ENCODE data around the gene ADAMTS6. TPM values are rescaled to one million over a fixed set of nuclear protein-coding genes. Genes with fewer than 3 reads are reported as not detected.

ADAMTS6 gene
- total RNA-seq, 1 donor from 2014 or later, result 0.88 TPM

DNA sequence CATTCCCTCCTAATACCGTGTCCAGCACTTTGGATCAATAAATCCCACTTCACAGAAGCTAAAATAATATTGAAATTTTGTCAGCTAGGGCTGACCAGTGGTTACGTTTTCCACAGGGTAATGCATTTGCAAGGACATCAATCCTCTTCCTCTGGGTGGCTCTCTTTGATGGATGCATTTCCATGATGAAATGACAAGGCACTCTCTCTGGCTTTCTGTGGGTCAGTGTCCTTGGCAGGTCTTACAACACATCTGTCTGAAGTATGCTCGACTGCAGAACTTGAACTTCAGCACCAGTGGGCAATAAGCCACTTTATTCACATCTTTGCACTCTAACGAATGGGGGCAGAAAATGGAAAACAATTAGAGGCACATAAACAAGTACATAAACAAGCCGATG, 330.1 kb downstream of the ADAMTS6 start:
- intact Hi-C loops (cut with micrococcal nuclease), result no loop called here

DNA sequence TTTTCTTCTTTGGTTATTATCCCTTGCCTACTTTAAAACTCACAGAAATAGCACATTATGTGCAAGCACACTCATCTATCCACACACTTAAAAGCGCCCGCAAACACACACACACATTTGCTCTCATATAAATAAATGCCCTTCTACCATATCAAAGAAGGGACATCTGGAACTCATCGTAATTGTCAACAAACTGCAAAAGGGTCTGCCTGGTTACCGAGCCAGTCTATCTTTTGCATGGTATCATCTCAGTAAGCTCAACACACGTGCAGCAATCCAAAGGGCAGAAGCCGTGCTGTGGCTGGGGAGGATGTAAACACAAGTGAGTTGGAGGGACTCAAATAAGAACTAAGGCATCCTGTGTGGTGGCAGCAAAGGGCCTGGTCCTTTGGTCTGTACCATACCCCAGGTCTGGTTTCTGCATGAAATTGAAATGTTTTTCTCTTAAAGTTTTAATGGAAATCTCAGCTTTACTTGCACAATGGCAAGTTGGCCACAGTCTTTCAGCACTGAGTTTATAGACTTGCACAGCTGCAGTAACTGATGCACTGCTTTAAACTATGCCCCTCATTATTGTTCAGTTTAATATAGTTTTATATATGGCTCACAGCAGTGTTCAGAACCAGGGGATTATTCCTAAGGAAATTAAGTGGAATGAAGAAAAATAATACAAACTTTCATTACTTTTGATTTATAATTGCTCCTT, 331.0 kb downstream of the ADAMTS6 start:
- intact Hi-C loops (cut with micrococcal nuclease), result no loop called here

DNA sequence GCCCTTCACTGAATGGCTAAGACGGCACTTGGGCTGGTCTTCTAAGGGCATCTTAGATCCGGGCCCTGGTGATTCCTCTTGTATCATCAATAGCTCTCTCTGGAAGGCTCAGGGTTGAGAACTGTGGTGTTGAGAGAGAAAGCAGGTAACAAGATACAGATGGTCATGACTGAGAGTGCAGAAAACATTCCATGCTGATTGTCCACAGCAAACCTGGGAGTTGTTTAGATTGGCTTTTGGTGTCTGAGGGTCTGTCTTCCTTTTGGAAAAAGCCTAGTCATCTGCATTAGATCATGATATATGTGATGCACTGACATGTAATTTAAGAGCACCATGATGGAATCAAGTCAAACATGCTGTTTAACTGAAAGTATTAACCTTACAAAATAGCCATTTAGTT, 331.9 kb downstream of the ADAMTS6 start:
- intact Hi-C loops (cut with micrococcal nuclease), result no loop called here

DNA sequence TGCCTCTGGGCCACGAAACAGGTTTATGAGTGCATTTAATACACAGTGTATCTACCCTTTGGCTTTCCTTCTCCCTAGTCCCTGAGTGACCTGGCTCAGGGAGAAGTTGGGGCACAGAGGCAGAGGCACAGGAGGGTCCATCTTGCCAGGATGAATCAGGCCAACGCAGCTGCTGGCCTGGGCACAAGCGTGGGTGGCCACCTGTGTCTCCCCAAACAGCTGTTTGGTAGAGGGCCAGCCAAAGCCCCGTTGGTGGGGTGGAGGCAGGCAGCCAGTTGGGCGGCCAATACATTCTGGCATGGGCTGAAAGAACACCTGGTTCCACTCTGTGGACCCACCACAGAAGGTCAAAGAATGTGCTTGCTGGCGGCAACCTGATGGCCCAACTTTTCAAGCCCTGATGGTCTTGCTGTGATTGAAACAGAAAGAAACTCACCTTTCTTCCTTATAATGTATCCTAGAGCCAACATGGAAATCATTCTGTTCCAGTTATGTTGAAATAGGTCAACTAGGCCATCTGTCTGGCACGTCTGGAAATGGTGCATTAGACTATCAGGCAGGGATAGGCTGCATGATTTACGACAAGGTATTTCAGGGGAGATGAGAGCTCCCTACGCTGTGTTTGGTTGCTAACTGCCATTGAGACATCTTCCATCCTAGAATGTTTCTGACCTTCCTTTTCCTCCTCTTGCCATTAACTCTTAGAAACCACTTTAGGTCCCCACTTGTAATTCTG, 337.4 kb downstream of the ADAMTS6 start:
- intact Hi-C loops (cut with micrococcal nuclease), result no loop called here

DNA sequence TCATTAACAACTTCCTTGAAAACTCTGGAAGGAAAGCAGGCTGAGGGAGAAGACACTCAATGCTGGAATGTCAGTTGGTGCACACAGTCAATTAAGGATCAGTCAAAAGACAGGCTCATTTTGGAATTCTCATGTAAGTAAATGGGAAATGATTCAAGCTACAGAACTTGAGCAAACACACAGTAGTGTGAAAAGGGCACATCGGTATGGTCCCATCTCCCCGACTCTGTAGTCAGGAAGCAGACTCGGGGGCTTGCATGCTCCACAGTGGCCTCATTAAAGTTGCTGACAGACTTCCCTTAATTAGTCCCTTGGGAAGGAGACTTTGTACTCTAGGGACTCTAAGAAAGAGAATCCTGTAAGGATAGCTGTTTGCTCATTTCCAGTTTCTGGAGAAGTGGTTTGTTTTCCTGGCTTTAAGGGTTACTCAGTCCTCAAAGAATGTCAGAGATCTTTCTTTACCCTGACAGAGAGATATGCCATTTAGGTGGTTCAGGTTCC, 339.2 kb downstream of the ADAMTS6 start:
- intact Hi-C loops (cut with micrococcal nuclease), result no loop called here

DNA sequence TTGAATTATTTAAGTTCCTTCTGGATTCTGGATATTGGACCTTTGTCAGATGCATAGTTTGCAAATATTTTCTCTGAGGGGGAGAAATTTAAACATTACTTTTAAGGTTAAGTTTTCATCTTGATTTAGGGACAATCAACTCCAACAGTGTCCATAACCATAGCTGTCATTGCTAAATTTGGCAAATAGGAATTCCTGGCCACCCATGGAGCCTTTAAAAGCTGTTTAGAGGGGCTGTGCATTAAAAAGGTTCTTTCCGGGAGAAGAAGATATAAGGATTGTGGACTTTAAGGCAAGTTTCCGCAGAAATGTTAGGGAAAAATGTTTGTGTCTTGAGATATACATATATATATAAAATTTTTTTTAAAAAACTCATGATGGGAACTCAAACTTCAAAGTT, 339.7 kb downstream of the ADAMTS6 start:
- intact Hi-C loops (cut with micrococcal nuclease), result no loop called here

DNA sequence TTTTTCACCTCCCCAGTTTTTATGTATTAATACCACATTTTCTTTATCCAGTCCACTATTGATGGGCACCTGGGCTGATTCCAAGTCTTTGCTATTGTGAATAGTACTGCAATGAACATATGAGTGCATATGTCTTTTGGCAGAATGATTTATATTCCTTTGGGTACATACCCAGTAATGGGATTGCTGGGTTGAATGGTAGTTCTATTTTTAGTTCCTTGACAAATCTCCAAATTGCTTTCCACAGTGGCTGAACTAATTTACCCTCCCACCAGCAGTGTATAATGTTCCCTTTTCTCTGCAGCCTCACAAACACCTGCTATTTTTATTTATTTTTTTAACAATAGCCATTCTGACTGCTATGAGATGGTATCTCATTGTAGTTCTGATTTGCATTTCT, 340.2 kb downstream of the ADAMTS6 start:
- intact Hi-C loops (cut with micrococcal nuclease), result no loop called here

DNA sequence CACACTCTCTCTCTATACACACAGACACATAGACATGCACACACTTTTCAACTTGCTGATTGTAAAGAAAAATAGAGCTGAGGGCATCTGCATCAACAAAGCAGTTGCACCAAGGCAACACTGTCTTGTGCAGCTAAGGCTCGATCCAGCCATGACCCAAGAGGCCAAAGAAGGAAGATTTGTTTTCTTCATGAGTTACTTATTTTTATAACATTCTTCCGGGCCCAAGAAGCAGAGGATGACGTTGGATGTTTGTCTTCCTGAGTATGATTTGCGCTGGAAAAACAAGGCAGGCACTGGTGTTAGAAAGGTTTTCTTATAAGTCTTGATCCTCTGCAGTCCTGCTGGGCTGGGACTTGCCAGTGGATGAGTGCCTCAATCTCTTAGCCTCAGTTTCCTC, 344.1 kb downstream of the ADAMTS6 start:
- intact Hi-C loops (cut with micrococcal nuclease), result no loop called here

DNA sequence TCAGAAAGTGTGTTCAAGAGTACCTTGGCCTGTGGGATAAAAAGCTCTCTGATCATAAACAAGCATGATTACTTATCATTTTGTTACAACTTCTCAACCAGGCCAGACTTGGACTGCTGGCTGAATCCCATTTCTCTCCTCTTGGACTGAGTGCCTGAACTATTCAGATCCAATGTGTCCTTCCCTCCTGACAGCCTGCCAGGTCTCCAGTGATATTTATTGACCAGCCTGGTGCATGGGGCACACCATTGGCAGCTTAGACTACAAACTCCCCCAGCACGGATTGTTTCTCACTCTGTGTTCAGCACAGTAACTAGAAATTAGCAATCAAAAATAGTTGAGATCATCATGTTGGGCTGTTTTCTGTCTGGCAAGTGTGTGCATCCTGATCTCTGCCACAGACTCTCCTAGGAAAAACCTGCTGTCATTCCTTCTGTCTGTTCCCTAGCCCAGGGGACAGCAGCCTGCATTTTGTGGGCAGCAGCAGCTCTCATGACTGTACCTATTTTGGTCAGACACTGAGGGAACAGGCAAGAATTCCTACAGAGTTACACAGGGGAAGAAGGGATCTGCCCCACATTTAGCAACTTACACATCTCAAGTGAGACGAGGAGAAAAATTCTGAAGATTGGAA, 348.1 kb downstream of the ADAMTS6 start:
- intact Hi-C loops (cut with micrococcal nuclease), result no loop called here

DNA sequence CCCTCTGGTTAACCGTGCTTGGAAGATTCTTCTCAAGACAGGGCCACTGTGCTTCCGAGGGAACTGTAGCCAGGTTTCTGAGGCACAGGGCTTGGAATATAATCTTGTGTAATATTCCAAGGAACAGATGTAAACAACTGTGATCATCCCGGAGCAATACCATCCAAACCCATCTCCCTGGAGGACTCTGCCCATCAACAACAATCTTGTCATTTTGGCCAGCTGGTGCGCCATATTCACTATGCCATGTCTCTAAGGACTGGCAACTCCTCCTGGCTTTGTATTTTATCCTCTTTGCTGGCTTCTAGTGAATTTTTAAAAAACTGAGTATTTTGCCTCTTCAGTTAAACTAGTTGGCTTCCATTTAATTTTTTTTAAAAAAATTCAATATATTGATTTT, 349.3 kb downstream of the ADAMTS6 start:
- intact Hi-C loops (cut with micrococcal nuclease), result no loop called here

DNA sequence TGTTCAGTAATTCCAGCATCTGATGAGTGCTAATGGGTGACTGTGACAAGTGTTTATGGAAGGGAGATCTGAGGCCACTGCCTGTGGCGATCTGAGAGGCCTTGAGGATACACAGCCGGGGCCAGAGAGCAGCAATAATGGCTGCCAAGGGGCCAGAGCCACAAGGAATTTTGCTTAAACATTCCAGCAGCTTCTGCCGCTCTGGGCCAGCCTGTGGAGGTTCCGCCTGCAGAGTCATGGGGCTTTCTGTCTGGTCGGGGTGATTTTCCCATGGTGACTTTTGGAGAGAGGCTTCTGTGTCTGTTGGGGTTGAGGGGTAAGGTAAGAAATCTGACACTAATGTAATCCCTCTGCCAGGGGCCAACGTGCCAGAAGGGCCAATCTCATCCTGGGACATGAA, 353.5 kb downstream of the ADAMTS6 start:
- intact Hi-C loops (cut with micrococcal nuclease), result no loop called here

DNA sequence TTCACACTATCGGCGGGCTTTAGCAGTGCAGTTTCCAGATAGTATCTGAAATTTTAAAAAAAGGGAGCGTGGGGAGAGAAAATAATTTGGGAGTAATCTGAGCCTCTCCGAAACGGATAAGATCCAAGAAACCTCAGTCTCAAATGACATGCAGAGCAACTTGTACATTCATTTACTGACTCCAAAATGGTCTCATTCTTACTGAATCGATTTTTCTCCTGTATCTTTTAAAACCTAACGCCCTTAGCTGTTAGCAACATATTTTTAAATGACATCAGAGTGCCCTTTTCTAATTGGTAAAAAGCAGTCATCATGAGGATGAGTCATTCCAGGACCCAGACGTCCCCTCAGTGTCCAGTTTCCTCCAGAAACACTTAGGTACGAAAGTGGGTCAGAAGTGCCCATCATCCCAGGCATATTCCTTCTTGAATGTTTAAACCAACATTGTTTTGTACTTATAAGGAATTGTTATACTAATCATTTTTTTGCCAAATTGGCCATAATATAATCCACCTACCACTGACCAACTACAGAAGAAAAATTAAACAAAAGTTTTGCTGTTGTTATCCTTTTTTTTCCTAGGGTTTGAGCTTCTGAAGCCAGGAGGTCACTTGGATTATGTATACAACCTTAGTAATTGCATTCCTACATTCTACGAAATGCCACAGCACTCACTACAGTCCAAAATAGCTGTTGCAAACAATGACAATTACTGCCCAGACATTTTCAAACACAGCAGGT, 354.4 kb downstream of the ADAMTS6 start:
- intact Hi-C loops (cut with micrococcal nuclease), result no loop called here

DNA sequence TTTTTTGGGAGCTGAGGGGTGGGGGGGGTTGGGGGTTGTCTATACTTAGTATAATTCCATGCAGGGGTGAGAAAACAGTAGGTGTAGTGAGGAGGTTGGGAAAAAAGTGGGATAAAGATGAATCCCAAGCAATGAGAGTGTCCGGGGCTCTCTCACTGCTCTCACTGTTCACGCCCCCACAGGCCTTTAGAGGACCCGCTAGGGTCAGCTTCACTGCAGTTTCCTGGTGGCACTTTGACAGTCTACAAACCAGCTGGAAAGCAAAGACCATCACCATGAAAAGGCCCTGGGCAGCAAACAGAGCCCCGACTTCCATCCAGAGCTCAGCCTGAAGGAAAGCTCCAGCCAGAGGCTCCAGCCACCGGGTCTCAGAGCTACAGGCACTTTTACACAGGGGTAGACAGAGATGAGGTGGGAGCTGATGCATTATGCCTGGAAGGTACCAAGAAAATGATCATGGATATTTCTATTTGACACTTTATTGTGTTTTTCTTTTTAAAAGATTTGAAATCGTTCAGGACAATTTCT, 355.1 kb downstream of the ADAMTS6 start:
- intact Hi-C loops (cut with micrococcal nuclease), result no loop called here

DNA sequence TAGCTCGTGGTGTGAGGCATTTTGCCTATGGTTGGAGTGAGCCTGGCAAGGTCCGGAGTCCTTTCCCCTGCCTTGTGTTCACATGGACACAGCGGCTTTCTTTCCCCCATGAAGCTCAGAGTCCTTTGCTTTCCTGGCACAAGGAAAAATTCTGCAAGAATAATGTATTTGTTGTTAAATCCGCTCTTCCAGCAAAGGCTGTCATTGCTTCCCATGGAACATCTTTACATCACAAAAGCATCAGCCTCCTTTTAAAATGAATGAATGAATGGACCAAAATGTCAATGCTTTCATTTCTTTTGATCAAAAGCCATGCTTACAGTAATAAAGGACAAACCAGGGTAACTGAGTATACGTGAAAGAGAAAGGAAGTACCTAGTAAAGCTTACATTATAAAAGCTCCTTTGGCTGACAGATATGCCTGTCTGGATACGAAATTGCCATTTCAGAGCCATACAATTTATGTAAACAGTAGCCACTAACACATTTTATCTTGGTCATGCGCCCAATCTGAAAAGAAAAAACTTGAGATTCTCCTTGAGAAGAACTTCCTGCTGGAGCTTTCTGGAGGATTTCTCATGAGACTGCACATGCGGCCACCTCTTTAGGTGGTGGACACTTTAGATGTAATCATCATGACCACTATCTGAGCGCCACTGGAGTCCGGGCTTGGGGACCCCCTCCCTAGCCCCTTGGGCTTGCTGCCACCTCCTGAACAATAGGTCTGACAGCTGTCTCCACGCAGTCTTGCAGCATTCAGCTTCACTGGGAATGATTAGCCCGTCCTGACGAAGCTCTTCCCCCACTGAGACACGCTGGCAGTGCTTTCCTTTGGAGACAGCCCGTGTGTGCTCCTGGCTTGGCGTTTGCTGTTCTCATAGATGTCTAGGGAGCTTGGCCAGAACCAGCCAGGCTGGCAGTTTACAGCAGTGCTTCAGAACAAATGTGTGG, 355.9 kb downstream of the ADAMTS6 start:
- intact Hi-C loops (cut with micrococcal nuclease), result no loop called here

DNA sequence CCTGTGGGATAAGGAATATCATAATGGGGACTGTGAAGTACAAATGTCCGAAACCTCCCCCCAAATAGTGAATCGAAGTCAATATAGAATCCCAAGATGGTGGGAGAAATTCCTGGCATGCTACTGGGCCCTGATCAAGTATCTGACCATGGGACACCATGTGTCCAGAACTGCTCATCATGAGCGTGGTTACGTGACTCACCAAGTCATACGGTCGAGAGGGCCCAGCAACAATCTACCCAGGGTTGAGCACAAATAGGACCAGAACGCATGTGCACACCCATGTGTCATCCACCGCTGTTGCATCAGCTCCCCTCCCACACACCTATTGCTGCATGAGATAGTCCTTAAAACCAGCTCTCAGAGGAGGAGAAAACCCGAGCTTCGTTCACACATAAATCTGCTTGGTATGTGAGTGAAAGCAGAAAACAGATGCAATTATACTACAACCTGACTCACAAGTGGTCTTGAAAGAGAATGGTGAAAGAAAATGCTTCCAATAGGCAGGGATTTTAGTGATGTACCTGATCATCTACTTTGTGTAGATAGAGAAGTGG, 359.8 kb downstream of the ADAMTS6 start:
- intact Hi-C loops (cut with micrococcal nuclease), result no loop called here

DNA sequence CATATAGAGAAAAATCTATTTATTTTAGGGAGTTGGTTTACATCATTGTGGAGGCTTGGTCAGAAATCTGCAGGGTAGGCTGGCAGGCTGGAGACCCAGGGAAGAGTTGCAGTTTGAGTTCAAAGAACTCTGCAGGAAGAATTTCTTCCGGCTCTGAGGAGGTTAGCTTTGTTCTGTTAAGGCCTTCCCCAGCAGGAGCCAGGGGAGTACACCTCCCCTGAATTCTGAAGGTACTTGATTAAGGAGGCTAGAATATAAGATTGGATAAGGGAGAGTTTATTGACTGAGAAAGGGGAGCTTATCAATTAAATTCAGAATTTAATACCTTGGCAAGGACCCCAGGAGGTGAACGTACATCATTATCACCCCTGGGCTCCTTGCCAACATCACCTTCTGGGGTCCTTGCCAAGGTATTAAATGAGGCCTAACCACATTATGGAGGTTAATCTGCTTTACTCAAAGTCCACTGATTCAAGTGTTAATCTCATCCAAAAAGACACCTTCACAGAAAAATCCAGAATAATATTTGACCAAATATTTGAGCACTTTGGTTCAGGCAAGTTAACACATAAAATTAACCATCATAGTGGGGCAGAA, 361.3 kb downstream of the ADAMTS6 start:
- intact Hi-C loops (cut with micrococcal nuclease), result no loop called here

DNA sequence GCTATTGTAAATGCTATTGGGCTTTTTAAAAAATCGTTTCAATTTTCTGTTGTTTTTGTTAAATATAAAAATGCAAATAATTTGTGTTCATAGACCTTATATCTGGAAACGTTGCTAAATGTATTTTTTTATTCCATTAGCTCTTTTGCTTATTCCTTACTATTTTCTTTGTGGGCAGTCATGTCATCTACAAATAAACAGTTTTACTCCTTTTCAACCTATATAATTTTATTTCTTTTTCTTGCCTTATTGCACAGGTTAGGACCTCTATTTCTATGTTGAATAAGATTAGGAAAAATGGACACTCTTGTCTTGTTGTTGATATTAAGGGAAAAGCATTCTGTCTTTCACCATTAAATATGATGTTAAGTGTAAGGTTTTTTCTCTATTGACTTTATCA, 364.2 kb downstream of the ADAMTS6 start:
- intact Hi-C loops (cut with micrococcal nuclease), result no loop called here

DNA sequence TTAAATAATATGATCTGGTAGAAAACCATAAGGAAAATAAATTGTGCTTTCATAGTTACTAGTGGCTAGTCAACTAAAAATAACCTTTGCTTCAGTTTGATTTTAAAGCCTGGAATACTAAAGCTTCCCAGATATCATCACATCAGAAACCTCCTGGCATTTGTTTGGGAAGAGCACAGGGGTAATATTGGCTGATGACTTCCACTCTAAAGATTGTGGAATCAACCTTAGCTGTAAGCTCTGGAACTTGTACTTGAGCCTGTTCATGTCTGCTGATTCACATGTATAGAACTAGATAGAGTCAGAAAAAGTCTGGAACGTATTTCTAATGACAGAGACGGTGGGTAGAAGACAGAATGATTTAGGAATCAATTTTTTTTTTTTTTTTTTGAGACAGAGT, 367.9 kb downstream of the ADAMTS6 start:
- intact Hi-C loops (cut with micrococcal nuclease), result no loop called here

DNA sequence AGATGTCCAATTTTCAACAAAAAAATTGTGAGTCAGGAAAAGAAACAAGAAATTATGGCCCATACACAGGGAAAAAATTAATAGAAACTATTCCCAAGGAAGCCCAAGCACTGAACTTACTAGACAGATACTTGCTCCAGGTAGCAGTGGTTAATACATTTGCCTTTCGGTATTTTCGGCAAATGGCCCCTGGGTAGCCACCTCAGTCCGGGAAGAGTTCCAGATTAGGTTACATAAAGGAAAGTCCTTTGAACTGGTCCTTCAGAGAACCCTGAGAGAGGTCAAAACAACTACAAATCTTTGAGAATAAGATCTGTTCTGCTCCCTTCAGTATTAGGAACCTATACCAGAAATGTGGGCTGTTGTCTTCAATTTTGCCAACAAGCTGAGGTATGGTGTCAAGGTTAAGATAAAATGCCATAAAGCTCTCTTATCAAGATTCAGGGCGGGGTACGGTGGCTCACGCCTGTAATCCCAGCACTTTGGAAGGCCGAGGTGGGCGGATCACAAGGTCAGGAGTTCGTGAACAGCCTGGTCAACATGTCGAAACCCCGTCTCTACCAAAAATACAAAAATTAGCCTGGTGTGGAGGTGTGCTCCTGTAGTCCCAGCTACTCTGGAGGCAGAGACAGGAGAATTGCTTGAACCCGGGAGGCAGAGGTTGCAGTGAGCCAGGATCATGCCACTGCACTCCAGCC, 369.6 kb downstream of the ADAMTS6 start:
- intact Hi-C loops (cut with micrococcal nuclease), result no loop called here
